OCI-LY7 (cell line): Measurements from ENCODE around the gene C2CD4C. TPM values are rescaled to one million over a fixed set of nuclear protein-coding genes. Genes with fewer than 3 reads are reported as not detected.

Experiments used
- BruUV-seq: library from RNA; stranded (reverse); fragments of 400-500 nt; replicated peaks from 2 replicates; lab custom pipeline; 2021; lab: Mats Ljungman, UMichigan
- CTCF ChIA-PET: fragments of 300-600 bp; sonication (Branson Sonifier 250); formaldehyde crosslinking; loops from one replicate; lab custom pipeline; 2022; ENCODE audit warnings: antibody characterized with exemption; ENCODE audit not compliant: unreplicated experiment; lab: Charles Lee
- POLR2A ChIA-PET: fragments of 300-600 bp; sonication (Branson Sonifier 250); formaldehyde crosslinking; loops from one replicate; lab custom pipeline; 2022; ENCODE audit warnings: antibody characterized with exemption; lab: Charles Lee
- DNase-seq: peaks from one replicate; pipeline ENCODE4 v3.0.0-alpha.2; 2015; ENCODE audit warnings: low spot score
- H2AFZ ChIP-seq: fragments of 200-600 bp; sonication (generic), shearing (Covaris generic); 2 replicates; pipeline ENCODE4 v1.6.1; 2014; ENCODE audit warnings: mild to moderate bottlenecking, antibody characterized with exemption, low read length, moderate library complexity
- H3K27ac ChIP-seq: fragments of 200-600 bp; sonication (generic); 2 replicates; pipeline ENCODE4 v1.5.1; 2014; ENCODE audit warnings: mixed run types, low read depth, mild to moderate bottlenecking, moderate library complexity, low read length, inconsistent platforms; ENCODE audit not compliant: poor library complexity, severe bottlenecking
- H3K36me3 ChIP-seq: fragments of 200-600 bp; sonication (generic); 2 replicates; pipeline ENCODE4 v1.6.1; 2014; ENCODE audit warnings: mild to moderate bottlenecking, antibody characterized with exemption, low read length, moderate library complexity, mixed read lengths; ENCODE audit not compliant: insufficient read depth
- H3K4me1 ChIP-seq: fragments of 200-600 bp; sonication (generic); 2 replicates; pipeline ENCODE4 v1.5.1; 2014; ENCODE audit warnings: mild to moderate bottlenecking, low read length; ENCODE audit not compliant: insufficient read depth, poor library complexity, severe bottlenecking
- H3K4me2 ChIP-seq: fragments of 200-600 bp; sonication (generic); 2 replicates; pipeline ENCODE4 v1.6.1; 2014; ENCODE audit warnings: mild to moderate bottlenecking, low read length
- H3K4me3 ChIP-seq: fragments of 200-600 bp; sonication (generic); 2 replicates; pipeline ENCODE4 v1.5.1; 2014; ENCODE audit warnings: mild to moderate bottlenecking, low read depth, low read length; ENCODE audit not compliant: poor library complexity, severe bottlenecking
- H3K79me2 ChIP-seq: fragments of 200-600 bp; sonication (generic); 2 replicates; pipeline ENCODE4 v1.6.1; 2016; ENCODE audit warnings: low read depth, mild to moderate bottlenecking, low read length, moderate library complexity, mixed read lengths; ENCODE audit not compliant: insufficient read depth
- H3K9me2 ChIP-seq: fragments of 200-600 bp; sonication (generic); 2 replicates; pipeline ENCODE4 v1.6.1; 2016; ENCODE audit warnings: mild to moderate bottlenecking, low read length, mixed read lengths; ENCODE audit not compliant: insufficient read depth
- H3K9me3 ChIP-seq: fragments of 200-600 bp; sonication (generic); 2 replicates; pipeline ENCODE4 v1.6.1; 2014; ENCODE audit warnings: mild to moderate bottlenecking, mixed run types, low read length, mixed read lengths
- H4K20me1 ChIP-seq: fragments of 200-600 bp; sonication (generic); 2 replicates; pipeline ENCODE4 v1.6.1; 2014; ENCODE audit warnings: mild to moderate bottlenecking, antibody characterized with exemption, low read length, moderate library complexity, mixed read lengths; ENCODE audit not compliant: insufficient read depth
- CTCF ChIP-seq: fragments of 200-600 bp; sonication (generic); conservative IDR thresholded peaks from 2 replicates; pipeline ENCODE4 v1.5.1; 2014; ENCODE audit warnings: mild to moderate bottlenecking, antibody characterized with exemption, low read length, moderate library complexity, mixed read lengths
- EZH2phosphoT487 ChIP-seq: fragments of 200-600 bp; sonication (generic); IDR thresholded peaks from 2 replicates; pipeline ENCODE4 v1.6.1; 2018; ENCODE audit warnings: low read depth, borderline replicate concordance, mild to moderate bottlenecking, mixed run types, antibody characterized with exemption, low read length, moderate library complexity, mixed read lengths
- intact Hi-C: fragments of 100-400 bp; cut with micrococcal nuclease; formaldehyde crosslinking; loops from one replicate; pipeline ENCODE4 v1.10.0; 2022; ENCODE audit not compliant: unreplicated experiment
- total RNA-seq, 2 experiments: library from RNA; depleted of rRNA in 1 of 2; stranded (reverse); fragments of >200 nt in 1 of 2; shearing (Covaris generic) in 1 of 2; gene quantifications; 2 replicates each; pipeline ENCODE4 v1.2.3, GENCODE V29; 2014 to 2022

The C2CD4C gene
- total RNA-seq, 2 experiments from 2014 or later = 0.16 to 0.59 TPM

- intact Hi-C loops = no loop called here
- no peak overlapping the region for H3K4me2 ChIP-seq
- no peak overlapping the region for H2AFZ ChIP-seq
- no peaks in the 10 kb centered on the region for H3K9me2 ChIP-seq
- no peaks in the 10 kb centered on the region for H3K36me3 ChIP-seq
- no peak for TF ChIP-seq EZH2phosphoT487
- TF ChIP-seq CTCF = no peak
- no peaks in the 10 kb centered on the region for H4K20me1 ChIP-seq
- CTCF ChIA-PET = no interaction called here
- H3K27ac ChIP-seq = no peak overlapping the region
- H3K79me2 ChIP-seq = no peaks in the 10 kb centered on the region
- H3K4me3 ChIP-seq = no peak overlapping the region
- H3K9me3 ChIP-seq = no peaks in the 10 kb centered on the region; the same call in 1 of the 2 replicates
- no peak for DNase-seq
- POLR2A ChIA-PET = no interaction called here
- H3K4me1 ChIP-seq = peaks cover 28% of the 10 kb centered on the region
- no TSS peak for BruUV-seq
These were observed 29.2 kb downstream of the C2CD4C start for GRCh38 chr19:379796-380195.

- Histone ChIP-seq H4K20me1 (no peaks in the 10 kb centered on the region), H3K36me3 (no peaks in the 10 kb centered on the region), H3K27ac (no peak overlapping the region), H3K4me3 (no peak overlapping the region), H3K9me3 (no peaks in the 10 kb centered on the region; the same call in 1 of the 2 replicates), H3K9me2 (no peaks in the 10 kb centered on the region), H2AFZ (no peak overlapping the region), H3K4me1 (peaks cover 17% of the 10 kb centered on the region), H3K4me2 (no peak overlapping the region), H3K79me2 (no peaks in the 10 kb centered on the region)
- BruUV-seq = no TSS peak
- intact Hi-C loops = no loop called here
- ChIA-PET POLR2A (no interaction called here), CTCF (no interaction called here)
- TF ChIP-seq CTCF (no peak), EZH2phosphoT487 (no peak)
- DNase-seq = no peak
These were observed 30.2 kb downstream of the C2CD4C start for GRCh38 chr19:378706-379105.

- Histone ChIP-seq H3K4me3 (no peak overlapping the region), H3K9me2 (no peaks in the 10 kb centered on the region), H3K9me3 (no peaks in the 10 kb centered on the region), H3K4me2 (no peak overlapping the region), H3K36me3 (no peaks in the 10 kb centered on the region), H3K79me2 (no peaks in the 10 kb centered on the region), H2AFZ (no peak overlapping the region), H3K4me1 (peaks cover 10% of the 10 kb centered on the region), H4K20me1 (no peaks in the 10 kb centered on the region), H3K27ac (no peak overlapping the region)
- intact Hi-C loops = no loop called here
- ChIA-PET CTCF (no interaction called here), POLR2A (no interaction called here)
- BruUV-seq = no TSS peak
- no peak for DNase-seq
- TF ChIP-seq EZH2phosphoT487 (no peak), CTCF (no peak)
These were observed 31.0 kb downstream of the C2CD4C start for GRCh38 chr19:377801-378581.
